ENCODE data around the gene GNG2.
A peak's percentile ranks its signal among the peaks of the same experiment; 100 is the strongest.

GNG2 gene

DNA sequence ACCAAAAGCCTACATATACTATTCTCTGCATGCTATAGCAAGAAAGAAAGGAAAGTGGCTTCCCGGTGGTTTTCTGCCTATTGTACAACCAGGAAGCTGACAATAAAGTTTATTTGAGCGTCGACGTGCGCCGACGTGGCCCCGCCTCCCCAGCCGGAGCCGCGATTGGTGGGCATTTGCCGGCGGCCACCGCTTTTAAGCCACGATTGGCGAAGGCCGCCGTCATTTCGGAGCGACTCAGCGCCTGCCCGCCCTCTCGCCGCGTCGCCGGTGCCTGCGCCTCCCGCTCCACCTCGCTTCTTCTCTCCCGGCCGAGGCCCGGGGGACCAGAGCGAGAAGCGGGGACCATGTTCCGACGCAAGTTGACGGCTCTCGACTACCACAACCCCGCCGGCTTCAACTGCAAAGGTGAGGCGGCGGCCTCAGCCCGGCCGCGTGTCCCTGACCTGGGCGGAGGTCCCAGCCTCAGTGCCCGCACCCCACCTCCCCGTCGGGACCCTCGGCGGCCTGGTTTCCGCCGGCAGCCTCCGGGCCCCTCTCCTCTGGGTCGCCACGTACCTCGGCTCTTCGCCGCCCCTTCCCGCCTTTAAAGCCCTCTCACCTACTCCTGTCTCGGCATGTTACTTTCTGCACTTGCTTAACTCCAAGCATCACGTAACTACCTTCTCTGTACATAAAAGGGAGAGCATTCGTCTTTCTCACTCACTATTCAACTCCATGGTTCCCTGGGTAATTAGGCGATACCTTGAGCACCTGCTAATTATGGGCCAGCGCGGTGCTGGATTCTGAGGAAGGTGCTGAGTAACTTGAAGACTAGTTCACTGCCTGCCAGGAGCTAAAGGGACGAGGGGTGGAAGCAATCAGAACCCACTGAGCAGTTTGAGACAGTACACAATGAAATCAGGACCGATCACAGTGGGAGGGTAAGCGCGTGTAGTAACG lies 129.2 kb downstream of the GNG2 start, which contains the start of gene RTRAF (continued):
- TF ChIP-seq FEZF1 (tag by site-specific recombination; IDR thresholded peaks at IDR 0.05): 0 out of 2 replicates have a peak, but pooled peaks have one; percentile 6

DNA sequence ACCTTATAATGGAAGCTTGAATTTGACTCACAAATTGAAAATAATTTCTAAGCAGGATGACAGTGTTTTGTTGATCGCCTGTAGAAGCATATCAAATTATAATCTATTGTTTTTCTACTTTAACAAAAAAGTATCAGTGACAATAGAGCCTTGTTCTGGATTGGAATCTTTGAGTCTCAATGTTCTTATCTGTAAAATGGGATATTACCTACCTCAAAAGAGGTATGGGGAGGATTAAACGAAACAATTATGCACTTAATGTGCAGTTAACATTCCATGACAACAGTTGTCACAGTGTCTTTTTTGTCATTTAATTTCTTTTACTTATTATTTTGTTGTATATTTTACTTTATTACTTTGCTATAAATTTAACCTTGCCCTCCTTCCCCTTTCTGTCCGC lies 130.1 kb downstream of the GNG2 start:
- Histone ChIP-seq H3K36me3 (ENCODE audit: control insufficient read depth in 2 of 2, insufficient read depth in 1 of 2, low read length in 2 of 2) (peaks cover 41 to 44% of the 10 kb centered on the region in 2 experiments), H3K27ac (ENCODE audit: extremely low read depth, low read depth, low read length) (no peak overlapping the region), H3K9me3 (ENCODE audit: control insufficient read depth, insufficient read depth, low read depth, low read length) (no peaks in the 10 kb centered on the region), H3K4me1 (ENCODE audit: control insufficient read depth, insufficient read depth, low read length) (peaks cover 4% of the 10 kb centered on the region; the same call in 1 of the 2 replicates), H3K4me3 (ENCODE audit: low read depth, low read length) (peak overlapping the region; percentile 97)
- ChIA-PET POLR2A (no interaction called here), CTCF (interaction anchor here (0.5 to 1.2 kb wide), 2 partner anchors 9 to 16 kb away, joined by 3 read pairs; no protein-coding TSS in a partner anchor)
- TF ChIP-seq ZBTB48 (tag by site-specific recombination; IDR thresholded peaks at IDR 0.05) (no peak), ZBTB1 (tag by site-specific recombination; IDR thresholded peaks at IDR 0.05) (no peak), ZNF16 (tag by site-specific recombination; IDR thresholded peaks at IDR 0.05; ENCODE audit: low read depth) (no peak), MZF1 (tag by site-specific recombination; IDR thresholded peaks at IDR 0.05; ENCODE audit: borderline replicate concordance) (no peak), ZNF571 (tag by site-specific recombination; IDR thresholded peaks at IDR 0.05) (no peak), YY2 (tag by site-specific recombination; IDR thresholded peaks at IDR 0.05) (no peak), ZNF544 (tag by site-specific recombination; IDR thresholded peaks at IDR 0.05) (no peak)
- TF ChIP-seq, protein P1, sequence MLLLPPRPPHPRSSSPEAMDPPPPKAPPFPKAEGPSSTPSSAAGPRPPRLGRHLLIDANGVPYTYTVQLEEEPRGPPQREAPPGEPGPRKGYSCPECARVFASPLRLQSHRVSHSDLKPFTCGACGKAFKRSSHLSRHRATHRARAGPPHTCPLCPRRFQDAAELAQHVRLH (tag by site-specific recombination; IDR thresholded peaks at IDR 0.05): no peak
- TF ChIP-seq, protein P2, sequence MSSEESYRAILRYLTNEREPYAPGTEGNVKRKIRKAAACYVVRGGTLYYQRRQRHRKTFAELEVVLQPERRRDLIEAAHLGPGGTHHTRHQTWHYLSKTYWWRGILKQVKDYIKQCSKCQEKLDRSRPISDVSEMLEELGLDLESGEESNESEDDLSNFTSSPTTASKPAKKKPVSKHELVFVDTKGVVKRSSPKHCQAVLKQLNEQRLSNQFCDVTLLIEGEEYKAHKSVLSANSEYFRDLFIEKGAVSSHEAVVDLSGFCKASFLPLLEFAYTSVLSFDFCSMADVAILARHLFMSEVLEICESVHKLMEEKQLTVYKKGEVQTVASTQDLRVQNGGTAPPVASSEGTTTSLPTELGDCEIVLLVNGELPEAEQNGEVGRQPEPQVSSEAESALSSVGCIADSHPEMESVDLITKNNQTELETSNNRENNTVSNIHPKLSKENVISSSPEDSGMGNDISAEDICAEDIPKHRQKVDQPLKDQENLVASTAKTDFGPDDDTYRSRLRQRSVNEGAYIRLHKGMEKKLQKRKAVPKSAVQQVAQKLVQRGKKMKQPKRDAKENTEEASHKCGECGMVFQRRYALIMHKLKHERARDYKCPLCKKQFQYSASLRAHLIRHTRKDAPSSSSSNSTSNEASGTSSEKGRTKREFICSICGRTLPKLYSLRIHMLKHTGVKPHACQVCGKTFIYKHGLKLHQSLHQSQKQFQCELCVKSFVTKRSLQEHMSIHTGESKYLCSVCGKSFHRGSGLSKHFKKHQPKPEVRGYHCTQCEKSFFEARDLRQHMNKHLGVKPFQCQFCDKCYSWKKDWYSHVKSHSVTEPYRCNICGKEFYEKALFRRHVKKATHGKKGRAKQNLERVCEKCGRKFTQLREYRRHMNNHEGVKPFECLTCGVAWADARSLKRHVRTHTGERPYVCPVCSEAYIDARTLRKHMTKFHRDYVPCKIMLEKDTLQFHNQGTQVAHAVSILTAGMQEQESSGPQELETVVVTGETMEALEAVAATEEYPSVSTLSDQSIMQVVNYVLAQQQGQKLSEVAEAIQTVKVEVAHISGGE (tag by site-specific recombination; conservative IDR thresholded peaks at IDR 0.05; ENCODE audit: low read depth): no peak
- TF ChIP-seq, protein P3, sequence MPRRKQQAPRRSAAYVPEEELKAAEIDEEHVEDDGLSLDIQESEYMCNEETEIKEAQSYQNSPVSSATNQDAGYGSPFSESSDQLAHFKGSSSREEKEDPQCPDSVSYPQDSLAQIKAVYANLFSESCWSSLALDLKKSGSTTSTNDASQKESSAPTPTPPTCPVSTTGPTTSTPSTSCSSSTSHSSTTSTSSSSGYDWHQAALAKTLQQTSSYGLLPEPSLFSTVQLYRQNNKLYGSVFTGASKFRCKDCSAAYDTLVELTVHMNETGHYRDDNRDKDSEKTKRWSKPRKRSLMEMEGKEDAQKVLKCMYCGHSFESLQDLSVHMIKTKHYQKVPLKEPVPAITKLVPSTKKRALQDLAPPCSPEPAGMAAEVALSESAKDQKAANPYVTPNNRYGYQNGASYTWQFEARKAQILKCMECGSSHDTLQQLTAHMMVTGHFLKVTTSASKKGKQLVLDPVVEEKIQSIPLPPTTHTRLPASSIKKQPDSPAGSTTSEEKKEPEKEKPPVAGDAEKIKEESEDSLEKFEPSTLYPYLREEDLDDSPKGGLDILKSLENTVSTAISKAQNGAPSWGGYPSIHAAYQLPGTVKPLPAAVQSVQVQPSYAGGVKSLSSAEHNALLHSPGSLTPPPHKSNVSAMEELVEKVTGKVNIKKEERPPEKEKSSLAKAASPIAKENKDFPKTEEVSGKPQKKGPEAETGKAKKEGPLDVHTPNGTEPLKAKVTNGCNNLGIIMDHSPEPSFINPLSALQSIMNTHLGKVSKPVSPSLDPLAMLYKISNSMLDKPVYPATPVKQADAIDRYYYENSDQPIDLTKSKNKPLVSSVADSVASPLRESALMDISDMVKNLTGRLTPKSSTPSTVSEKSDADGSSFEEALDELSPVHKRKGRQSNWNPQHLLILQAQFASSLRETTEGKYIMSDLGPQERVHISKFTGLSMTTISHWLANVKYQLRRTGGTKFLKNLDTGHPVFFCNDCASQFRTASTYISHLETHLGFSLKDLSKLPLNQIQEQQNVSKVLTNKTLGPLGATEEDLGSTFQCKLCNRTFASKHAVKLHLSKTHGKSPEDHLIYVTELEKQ (tag by site-specific recombination; IDR thresholded peaks at IDR 0.05; ENCODE audit: borderline replicate concordance): no peak

DNA sequence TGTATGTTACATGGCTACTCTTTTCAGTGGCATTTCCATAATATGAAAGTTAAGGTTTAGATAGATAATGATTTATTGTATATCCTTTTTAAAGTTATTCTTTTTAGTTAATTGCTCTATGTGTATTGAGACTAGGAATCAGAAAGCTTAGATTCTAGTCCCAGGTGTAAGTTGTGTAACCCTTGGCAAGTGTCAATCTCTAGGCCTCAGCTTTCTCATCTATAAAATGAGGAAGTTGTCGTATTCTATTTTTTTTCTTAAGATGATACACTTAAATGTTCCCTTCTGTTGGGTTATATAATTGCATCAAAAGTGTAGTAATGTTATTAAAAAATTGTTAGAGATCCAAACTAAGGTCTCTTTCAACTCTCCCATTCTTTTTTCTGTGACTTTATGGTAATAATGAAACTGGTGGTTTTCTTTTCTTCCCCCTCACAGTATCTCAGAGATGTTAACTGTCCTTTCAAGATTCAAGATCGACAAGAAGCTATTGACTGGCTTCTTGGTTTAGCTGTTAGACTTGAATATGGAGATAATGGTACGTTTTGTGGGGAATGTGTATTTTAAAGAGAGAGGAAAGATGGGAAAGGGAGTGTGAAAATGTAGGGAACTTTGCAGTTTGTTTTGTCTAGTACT lies 133.0 kb downstream of the GNG2 start:
- H3K4me1 ChIP-seq (ENCODE audit: control insufficient read depth, insufficient read depth, low read length): peaks cover 4% of the 10 kb centered on the region; the same call in 1 of the 2 replicates
- POLR2A ChIA-PET: no interaction called here
- H3K9me3 ChIP-seq (ENCODE audit: control insufficient read depth, insufficient read depth, low read depth, low read length): no peaks in the 10 kb centered on the region
- H3K4me3 ChIP-seq (ENCODE audit: low read depth, low read length): no peak overlapping the region
- H3K36me3 ChIP-seq (ENCODE audit: control insufficient read depth in 2 of 2, insufficient read depth in 1 of 2, low read length in 2 of 2): peaks cover 55 to 71% of the 10 kb centered on the region in 2 experiments
- CTCF ChIA-PET: interaction anchor here (0.9 to 2.3 kb wide), 2 partner anchors 15 to 29 kb away, joined by 3 to 8 read pairs; no protein-coding TSS in a partner anchor
- no peak overlapping the region for H3K27ac ChIP-seq (ENCODE audit: extremely low read depth, low read depth, low read length)
- TF ChIP-seq, protein P4, sequence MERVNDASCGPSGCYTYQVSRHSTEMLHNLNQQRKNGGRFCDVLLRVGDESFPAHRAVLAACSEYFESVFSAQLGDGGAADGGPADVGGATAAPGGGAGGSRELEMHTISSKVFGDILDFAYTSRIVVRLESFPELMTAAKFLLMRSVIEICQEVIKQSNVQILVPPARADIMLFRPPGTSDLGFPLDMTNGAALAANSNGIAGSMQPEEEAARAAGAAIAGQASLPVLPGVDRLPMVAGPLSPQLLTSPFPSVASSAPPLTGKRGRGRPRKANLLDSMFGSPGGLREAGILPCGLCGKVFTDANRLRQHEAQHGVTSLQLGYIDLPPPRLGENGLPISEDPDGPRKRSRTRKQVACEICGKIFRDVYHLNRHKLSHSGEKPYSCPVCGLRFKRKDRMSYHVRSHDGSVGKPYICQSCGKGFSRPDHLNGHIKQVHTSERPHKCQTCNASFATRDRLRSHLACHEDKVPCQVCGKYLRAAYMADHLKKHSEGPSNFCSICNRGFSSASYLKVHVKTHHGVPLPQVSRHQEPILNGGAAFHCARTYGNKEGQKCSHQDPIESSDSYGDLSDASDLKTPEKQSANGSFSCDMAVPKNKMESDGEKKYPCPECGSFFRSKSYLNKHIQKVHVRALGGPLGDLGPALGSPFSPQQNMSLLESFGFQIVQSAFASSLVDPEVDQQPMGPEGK (tag by site-specific recombination; IDR thresholded peaks at IDR 0.05): no peak
- TF ChIP-seq ZNF138 (tag by site-specific recombination; IDR thresholded peaks at IDR 0.05; ENCODE audit: borderline replicate concordance) (no peak), ZSCAN23 (tag by site-specific recombination; IDR thresholded peaks at IDR 0.05) (no peak), ZNF501 (tag by site-specific recombination; IDR thresholded peaks at IDR 0.05) (no peak), SCRT2 (tag by site-specific recombination; IDR thresholded peaks at IDR 0.05) (no peak), ZNF658 (tag by site-specific recombination; IDR thresholded peaks at IDR 0.05) (no peak), ZNF335 (tag by site-specific recombination; conservative IDR thresholded peaks at IDR 0.05) (no peak), ZNF184 (tag by site-specific recombination; IDR thresholded peaks at IDR 0.05) (no peak)
